ENCODE results near the gene RERE. TPM values are rescaled to one million over a fixed set of nuclear protein-coding genes. Genes with fewer than 3 reads are reported as not detected.

The RERE gene
- total and polyA plus RNA-seq, 2 experiments from 2014 or later = 148 to 170 TPM

- no peak for TF ChIP-seq REST (IDR thresholded peaks at IDR 0.05; ENCODE audit: unreplicated experiment)
Observed at GRCh38 chr1:8379513-8380186, 437.8 kb downstream of the RERE start (continued).

GRCh38 chr1:8378981-8379470, 438.4 kb downstream of the RERE start:
- no peaks in the 10 kb centered on the region for H3K9me2 ChIP-seq (ENCODE audit: insufficient read depth)
- H3F3A ChIP-seq (replicated peaks; ENCODE audit: low read depth) = peaks cover 7% of the 10 kb centered on the region; the same call in 1 of the 2 replicates
- Mint-ChIP-seq H3K9me3 (no peaks in the 10 kb centered on the region), H3K27me3 (ENCODE audit: insufficient read depth, low read depth, poor library complexity) (peaks cover 7% of the 10 kb centered on the region), H3K36me3 (ENCODE audit: low read depth) (peaks cover 11% of the 10 kb centered on the region), H3K27ac (peak overlapping the region; percentile 70; the same call in 1 of the 2 replicates), H3K4me1 (peaks cover 48% of the 10 kb centered on the region), H3K4me3 (no peak overlapping the region; the same call in 2 of the 3 replicates)
- no peaks in the 10 kb centered on the region for H3K27me3 ChIP-seq (ENCODE audit: insufficient read depth)
- peaks cover 61% of the 10 kb centered on the region for H4K20me1 ChIP-seq (replicated peaks; ENCODE audit: insufficient read depth)
- peaks cover 91% of the 10 kb centered on the region for H3K79me2 ChIP-seq (replicated peaks; ENCODE audit: insufficient read depth)
- no peak overlapping the region; the same call in 1 of the 2 replicates for H3K27ac ChIP-seq (ENCODE audit: low read depth)
- H3K36me3 ChIP-seq (ENCODE audit: insufficient read depth) = no peaks in the 10 kb centered on the region
- no peak overlapping the region for H3K4me3 ChIP-seq
- no peak overlapping the region for H3K4me2 ChIP-seq
- peaks cover 22% of the 10 kb centered on the region for H3K4me1 ChIP-seq (ENCODE audit: insufficient read depth)
- ATAC-seq (no peak), DNase-seq (ENCODE audit: low spot score) (no peak)
- no peak overlapping the region for H2AFZ ChIP-seq
- TF ChIP-seq NANOG (IDR thresholded peaks at IDR 0.05; ENCODE audit: borderline replicate concordance) (no peak), STAT1 (IDR thresholded peaks at IDR 0.05; ENCODE audit: unreplicated experiment) (no peak), ETS1 (IDR thresholded peaks at IDR 0.05) (no peak), POLR2AphosphoS5 (IDR thresholded peaks at IDR 0.05; ENCODE audit: low read depth) (no peak), ZNF114 (CRISPR knock-in tag; IDR thresholded peaks at IDR 0.05) (no peak), ZNF462 (CRISPR knock-in tag; IDR thresholded peaks at IDR 0.05) (no peak), CTCF (conservative IDR thresholded peaks at IDR 0.05; ENCODE audit: low read depth in 2 of 2) (no peak), EZH2 (IDR thresholded peaks at IDR 0.05; ENCODE audit: low read depth, unreplicated experiment) (no peak)
